HG03108 (cell line): ENCODE data around the gene LRP5.
"Not testable (repeated sequence)": the region's sequence is repeated elsewhere in the genome, so short reads cannot be mapped to it uniquely, and the experiment has no call there.

ENCODE experiments used
- ATAC-seq: cut with Tn5 transposase; IDR thresholded peaks from one replicate; pipeline ENCODE4 v1.9.1; 2021; ENCODE audit warnings: moderate library complexity; ENCODE audit not compliant: unreplicated experiment

The LRP5 gene

GRCh38 chr11:68413591-68413999, 101.2 kb downstream of the LRP5 start:
- ATAC-seq, result no peak

GRCh38 chr11:68414496-68415221, 102.3 kb downstream of the LRP5 start:
- no peak for ATAC-seq

- ATAC-seq, result no peak
These were observed 103.7 kb downstream of the LRP5 start for GRCh38 chr11:68416070-68416578.

GRCh38 chr11:68418648-68419047, 106.3 kb downstream of the LRP5 start:
- ATAC-seq, result no peak

- ATAC-seq, result no peak
These were observed 107.8 kb downstream of the LRP5 start for GRCh38 chr11:68420171-68420570.

GRCh38 chr11:68423481-68423880, 111.1 kb downstream of the LRP5 start:
- no peak for ATAC-seq

GRCh38 chr11:68424101-68424632, 111.8 kb downstream of the LRP5 start:
- no peak for ATAC-seq

- ATAC-seq, result no peak
These were observed 112.8 kb downstream of the LRP5 start for GRCh38 chr11:68424981-68425865.

GRCh38 chr11:68425866-68426380, 113.5 kb downstream of the LRP5 start:
- no peak for ATAC-seq

GRCh38 chr11:68429661-68430060, 117.3 kb downstream of the LRP5 start:
- ATAC-seq, result no peak

GRCh38 chr11:68430384-68430783, 118.0 kb downstream of the LRP5 start:
- ATAC-seq, result no peak

GRCh38 chr11:68430801-68431200, 118.4 kb downstream of the LRP5 start:
- no peak for ATAC-seq

GRCh38 chr11:68431984-68432645, 119.7 kb downstream of the LRP5 start:
- ATAC-seq, result no peak

GRCh38 chr11:68432874-68433273, 120.5 kb downstream of the LRP5 start:
- no peak for ATAC-seq

GRCh38 chr11:68433541-68433940, 121.2 kb downstream of the LRP5 start:
- ATAC-seq, result no peak

GRCh38 chr11:68434159-68434558, 121.8 kb downstream of the LRP5 start:
- not testable (repeated sequence) for ATAC-seq

GRCh38 chr11:68436162-68436888, 123.9 kb downstream of the LRP5 start:
- ATAC-seq, result no peak

GRCh38 chr11:68436985-68437926, 124.9 kb downstream of the LRP5 start:
- no peak for ATAC-seq
